Fibroblast of gingiva (primary cell): ENCODE data around the gene SALL1.

Source experiments
- DNase-seq: peaks from one replicate; pipeline ENCODE4 v3.0.0-alpha.2; 2011; ENCODE audit warnings: low read depth

SALL1 gene

DNA sequence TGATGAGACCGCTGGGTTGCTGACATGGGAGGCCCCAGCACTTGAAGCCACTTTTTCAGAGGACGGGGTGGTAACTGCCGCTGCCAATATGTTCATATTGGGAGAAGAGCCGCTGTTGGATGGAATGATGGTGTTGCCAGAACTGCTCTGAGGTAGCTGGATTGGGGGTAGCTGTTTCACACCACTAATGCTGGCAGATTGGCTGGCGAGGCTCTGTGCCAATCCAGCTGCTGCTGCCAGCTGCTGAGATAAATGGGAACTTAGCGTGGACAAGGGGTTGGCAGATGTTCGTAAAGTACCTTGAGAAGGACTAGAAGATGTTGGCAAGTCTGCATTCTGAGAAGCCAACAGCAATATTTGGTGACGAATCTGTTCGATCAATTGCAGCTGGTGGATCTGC lies 10.0 kb downstream of the SALL1 start:
- no peak for DNase-seq

DNA sequence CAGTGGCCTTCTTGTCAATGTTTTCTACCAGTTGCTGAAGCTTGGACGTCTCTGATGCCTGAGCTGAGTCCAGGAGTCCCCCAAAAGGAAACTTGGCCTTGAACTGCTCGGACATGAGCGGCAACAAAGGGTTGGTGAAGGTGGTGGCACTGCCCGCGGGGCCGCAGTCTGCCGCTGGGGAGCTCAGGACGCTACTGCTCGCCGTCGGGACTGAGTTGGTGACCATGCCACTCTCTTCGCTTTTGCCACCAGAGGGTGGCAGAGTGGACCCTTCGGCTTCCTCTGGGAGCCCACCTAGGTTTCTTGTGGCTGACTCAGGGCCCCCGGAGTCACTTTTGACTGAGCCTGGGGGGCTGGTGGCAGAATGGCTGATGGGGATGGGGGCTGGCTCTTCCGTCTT lies 11.0 kb downstream of the SALL1 start:
- no peak for DNase-seq

DNA sequence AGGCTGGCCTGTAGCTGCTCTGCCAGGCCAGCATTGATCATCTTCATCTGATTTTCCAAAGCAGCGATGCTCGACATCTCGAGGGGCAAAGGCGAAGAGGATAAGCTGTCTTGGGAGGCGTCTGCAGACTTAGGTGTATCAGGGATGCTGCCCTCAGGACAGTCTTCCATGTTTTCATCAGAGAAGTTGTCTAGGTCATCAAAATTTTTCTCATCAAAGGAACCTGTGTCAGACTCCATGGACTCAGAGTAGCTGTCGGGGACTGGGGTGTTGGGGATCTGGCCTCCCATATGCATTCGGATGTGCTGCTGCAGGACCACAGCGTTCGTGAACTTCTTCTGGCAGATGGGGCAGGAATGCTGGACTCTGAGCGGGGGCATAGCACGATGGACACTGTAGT lies 11.5 kb downstream of the SALL1 start:
- DNase-seq = no peak

DNA sequence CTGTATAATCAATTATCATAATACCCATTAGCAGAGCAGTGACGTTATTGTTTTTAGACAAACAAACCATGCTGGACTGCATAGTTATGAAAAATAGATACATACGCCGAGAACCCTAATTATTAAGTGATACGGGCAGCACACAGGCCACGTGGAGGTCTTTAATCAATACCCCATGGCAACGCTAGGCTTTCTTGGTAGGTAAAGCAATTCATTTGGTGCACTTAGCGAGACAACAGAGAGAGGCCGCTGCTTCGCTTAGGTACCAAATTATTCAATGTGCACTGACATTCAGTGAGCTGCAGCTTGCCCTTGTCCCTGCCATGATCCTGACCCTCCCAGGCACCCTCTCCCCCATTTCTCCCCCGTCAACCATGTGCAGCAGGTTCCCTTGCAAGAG lies 12.9 kb downstream of the SALL1 start:
- no peak for DNase-seq

DNA sequence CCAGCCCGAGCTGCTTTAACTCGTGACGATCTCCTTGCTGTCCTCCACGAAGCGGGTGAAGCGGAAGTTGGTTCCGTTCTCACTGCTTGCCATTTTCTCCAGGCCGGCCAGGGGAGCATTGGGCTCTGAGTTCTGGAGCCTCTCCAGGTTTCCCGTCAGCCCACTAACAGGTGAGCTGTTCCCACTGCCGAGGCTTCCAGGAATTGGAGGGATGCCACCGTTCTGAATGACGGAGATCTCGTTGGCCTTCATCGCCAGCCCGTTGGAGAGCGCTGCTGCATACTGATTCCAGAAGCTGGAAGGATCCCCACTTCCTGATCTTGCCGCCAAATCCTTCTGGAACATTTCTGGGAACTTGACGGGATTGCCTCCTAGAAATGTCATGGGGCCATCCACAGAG lies 14.0 kb downstream of the SALL1 start:
- no peak for DNase-seq

DNA sequence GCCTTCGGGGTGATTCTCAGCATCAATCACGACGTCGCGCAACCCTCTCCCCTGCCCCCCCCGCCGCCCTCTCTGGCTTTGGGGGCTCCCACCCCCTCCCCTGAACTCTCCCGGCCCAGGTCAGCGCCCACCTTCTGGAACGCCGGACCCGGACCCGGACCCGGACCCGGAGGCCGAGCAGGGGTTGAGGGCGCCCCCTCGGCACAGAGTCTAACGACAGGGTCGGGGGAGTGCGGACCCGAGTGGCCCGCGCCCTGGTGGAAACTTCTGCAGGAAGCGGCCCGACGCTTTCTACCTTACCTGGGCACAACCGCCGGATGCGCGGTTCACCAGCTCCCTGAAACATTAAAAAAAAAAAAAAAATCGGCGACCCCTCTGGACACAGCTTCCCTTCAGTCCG lies 16.2 kb downstream of the SALL1 start:
- DNase-seq = no peak

DNA sequence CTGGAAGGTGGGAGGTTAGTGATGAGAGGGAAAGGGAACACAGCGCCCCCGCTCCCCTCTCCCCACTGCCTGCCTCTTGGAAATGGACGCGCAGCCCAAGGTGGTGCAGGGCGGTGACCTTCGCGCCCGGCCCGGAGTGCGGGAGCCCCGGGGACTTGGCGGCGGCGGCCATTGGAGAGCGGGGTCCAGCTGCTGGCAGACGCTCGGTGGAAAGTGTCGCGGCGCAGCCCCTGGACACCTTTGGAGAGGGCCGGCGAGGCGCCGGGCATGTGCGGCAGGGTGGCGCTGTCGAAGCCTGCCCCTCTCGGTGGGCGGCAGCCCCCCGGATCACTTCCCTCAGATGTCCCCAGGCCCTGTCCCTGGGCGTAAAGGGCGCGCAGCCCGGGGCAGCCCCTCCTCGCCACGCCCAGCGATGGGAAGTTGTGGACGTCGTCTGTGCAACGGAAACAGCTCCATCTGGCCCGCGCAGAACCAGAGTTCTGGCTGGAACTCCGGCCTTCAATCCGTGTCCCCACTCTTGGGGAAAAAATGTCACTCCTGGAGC lies 16.7 kb downstream of the SALL1 start:
- no peak for DNase-seq

DNA sequence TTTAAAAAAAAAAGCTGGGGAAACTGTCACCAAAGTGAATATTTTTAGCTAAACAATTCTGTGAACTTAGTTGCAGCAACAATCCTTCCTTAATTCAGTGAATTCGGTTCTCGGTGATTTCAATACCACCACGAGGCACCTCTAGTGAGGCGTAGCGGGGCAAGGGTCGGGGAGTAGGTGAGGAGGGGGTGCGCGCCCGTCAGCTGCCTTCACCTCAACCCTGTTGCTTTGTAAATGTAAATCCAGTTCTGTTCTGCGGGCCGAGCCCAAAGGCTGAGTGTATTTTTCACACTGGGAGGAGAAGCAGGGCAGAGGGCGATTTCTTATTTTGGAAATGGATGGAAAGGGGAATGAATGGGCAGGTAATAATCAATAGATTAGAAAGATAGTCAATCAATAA lies 17.4 kb downstream of the SALL1 start:
- no peak for DNase-seq

DNA sequence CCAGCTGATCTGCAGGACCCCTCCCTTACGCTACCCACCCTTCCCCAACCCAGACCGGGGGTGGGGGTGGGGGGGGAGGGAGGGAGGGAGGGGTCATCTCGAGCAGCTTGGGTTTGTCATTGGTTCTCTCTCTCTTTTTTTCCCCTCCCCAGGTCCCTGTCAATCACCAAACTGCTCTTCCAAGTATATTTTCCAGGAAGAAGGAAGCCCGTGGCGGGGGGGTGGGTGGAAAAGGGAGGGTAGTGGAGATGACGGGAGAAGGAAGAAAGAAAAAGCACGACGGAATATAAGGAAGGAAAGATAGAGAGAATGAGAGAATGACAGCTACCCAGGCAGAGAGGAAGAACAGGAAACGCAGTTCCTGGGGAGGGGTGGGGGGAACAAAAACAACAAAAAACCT lies 17.9 kb downstream of the SALL1 start:
- DNase-seq = no peak

DNA sequence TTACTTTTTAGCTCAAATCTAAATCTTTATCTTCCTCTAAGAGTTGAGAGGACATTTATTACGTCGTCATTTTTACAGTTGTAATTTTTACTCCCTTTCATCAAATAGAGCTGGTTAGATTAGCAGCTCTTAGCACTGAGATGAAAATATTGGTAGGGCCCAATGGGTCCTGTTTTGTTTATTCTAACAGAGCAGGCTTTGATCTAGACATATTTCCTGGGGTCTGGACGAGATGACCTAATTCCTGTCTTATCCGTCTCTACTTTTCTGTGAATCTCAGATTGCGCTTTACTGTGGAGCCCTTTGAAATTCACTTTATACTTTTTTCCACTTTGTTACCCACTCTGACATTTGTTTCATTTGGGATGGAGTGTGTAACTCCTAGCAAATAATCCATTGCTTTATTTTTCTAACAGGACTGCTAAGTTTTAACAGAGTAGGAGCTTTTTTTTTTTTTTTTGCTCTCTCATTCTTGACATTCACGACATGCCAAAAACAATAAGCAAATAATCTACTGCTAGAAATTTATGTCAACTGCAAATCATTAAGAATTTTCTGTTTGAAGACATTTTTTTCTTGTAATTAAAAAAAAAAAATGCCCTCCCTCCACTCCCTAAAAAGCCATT lies 18.5 kb downstream of the SALL1 start:
- DNase-seq = no peak

DNA sequence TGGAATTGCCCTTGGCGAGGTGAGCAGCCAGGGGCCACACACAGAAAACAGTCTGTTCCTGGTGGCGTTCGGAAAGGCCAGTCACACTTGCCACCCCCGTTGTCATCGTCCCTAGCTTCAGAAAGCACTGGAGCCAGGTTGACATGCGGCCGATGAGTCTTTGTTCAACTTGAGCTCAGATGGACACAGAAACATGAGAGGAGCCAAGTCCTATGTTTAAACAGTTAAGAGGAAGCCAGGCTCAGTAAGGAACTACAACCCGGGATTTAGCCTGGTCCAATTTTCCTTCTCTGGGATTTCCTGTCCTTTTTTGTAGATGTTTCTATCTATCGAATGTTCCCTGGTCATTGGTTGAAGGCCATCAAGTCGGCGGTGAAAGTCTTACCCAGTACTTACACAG lies 19.5 kb downstream of the SALL1 start:
- no peak for DNase-seq

DNA sequence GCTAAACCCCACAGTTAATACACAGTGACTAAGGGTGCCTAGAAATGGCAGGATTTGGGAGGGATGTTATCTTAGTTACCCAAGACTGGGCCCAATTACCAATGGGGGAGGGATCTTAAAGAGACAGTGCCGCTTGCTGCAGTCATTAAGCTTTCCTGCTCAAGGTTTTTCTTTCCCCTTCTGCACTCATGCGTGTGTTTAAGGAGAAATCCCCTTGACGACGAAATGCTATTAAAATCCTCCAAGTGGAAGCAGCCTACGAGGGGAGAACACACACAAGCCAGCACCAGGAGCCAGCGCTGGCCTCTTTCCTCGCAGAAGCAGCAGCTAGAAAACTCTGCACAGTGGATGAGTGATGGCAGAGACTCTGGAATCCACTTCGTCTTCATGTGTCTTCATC lies 22.0 kb downstream of the SALL1 start:
- no peak for DNase-seq

DNA sequence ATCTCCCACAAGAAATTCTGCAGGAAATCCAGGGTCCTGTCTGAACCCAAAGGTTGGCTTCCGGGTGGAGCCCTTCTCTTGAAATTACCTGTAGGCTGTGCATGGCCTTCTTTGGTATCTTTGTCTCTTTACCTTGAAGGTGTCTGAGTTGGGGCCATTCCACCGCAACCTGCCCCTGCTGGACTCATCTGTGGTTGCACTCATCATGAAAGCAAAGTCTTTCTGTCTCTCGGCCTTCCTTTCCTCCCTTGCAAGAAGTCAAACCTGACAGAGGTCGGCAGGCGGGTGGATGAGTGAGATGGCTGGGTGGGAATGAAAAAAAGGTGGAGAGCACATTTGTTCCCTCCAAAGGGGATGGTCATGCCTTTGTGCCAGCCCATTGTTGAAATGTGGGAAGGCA lies 25.1 kb downstream of the SALL1 start:
- no peak for DNase-seq

DNA sequence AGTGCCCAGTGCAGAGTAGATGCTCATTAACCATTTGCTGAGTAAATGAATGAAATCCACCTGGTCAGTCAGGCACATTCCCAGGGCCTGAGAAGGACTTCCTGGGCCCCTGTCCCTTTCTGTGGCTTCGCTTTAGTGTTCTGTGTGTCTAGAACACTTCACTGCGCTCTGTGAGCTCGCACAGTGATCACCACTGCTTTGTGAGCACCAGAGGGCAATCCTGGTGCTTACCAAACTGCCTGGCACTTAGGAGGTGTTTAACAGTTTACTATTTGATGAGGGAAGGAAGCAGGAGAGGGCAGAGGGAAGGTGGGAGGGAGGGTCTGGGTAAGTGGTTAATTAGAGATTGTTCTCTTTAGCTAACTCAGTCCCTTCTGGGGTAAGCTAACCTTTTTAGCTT lies 26.2 kb downstream of the SALL1 start:
- no peak for DNase-seq

DNA sequence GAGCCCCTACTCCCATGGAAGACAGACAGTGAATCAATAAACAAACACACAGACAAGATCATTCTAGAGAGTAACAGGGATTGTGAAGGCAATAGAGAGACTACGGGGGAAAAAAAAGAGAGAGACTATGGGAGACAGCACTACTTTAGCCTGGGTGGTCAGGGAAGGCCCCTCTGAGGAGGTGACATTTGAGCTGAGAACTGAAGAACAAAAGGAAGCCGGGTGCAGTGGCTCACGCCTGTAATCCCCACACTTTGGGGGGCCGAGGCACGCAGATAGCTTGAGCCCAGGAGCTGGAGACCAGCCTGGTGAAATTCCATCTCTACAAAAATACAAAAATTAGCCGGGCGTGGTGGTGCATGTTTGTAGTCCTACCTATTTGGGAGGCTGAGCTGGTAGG lies 29.2 kb downstream of the SALL1 start:
- no peak for DNase-seq

DNA sequence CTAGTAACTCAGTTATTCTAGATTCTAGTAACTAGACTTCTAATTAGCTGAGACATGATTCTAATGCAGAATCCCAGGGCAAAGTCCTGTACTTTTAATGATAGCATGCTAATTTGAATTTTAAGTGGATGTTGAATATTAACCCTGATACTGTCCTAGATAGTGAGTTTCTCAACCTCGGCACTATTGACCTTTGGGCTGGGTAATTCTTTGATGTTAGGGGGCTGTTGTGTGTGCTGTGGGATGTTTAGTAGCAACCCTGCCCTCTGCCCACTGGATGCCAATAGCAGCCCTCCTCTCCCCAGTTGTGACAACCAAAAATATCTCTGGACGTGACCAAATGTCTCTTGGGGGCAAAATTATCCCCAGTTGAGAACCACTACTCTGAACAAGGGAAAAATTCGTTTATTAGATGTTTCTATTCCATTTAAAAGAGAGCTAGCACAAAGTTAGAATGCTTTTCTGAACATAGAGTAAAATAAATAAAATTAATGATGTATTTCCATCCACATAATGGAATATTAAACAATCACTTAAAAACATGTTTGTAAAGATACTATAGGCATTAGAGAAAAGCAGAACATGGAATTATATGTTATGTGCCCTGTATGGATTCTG lies 30.2 kb downstream of the SALL1 start:
- no peak for DNase-seq

DNA sequence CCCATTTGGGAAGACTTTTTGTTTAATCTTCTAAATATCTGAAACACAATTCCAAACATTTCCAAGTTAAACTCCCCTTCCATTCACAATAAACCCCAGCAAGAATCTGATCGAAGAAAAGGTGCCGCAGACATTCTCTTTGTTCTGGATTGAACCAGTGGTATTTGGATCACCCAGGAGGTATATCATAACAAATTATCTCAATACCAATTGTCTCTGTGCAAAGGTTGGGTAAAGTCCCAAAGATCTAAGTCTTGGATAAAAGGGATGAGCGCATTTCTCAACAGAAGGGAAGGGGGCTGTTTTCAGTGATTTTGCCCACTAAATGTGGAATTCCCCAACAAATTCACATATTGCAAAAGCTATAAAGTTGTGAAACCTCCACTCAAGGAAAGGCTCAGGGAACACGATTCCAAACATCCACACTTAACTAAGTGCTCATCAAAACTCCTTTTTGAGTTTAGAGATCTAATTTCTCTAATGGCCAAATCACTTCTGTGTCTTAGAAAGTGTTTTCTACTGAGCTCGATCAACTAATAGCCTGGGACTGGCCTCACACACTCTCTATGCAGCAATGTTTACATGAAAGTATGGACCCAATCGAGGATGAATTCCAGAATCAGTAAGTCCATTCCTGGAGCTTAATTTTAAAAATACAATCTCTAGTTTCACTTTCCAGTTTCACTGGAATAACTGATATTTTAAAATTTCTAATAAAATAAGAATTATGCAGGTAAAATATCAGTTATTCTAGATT lies 30.9 kb downstream of the SALL1 start:
- no peak for DNase-seq

DNA sequence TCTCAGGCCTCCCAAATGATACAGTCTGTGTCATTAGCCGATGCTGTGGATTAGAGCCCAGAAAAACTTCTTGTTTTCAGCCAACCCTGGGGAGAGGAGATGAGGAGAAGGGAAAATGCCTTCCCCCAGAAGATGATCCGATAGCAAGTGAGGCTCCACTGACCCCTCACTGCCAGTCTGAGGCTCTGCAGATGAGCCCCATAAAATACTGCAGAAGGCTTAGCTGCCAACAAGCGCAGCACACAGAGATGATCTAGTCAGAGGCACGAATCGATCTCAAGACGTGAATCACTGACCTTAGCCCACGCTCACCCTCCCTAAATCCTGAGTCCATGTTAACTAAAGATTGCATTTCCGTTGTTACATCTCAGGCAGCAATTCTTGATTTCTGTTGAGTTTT lies 31.5 kb downstream of the SALL1 start:
- DNase-seq = no peak

DNA sequence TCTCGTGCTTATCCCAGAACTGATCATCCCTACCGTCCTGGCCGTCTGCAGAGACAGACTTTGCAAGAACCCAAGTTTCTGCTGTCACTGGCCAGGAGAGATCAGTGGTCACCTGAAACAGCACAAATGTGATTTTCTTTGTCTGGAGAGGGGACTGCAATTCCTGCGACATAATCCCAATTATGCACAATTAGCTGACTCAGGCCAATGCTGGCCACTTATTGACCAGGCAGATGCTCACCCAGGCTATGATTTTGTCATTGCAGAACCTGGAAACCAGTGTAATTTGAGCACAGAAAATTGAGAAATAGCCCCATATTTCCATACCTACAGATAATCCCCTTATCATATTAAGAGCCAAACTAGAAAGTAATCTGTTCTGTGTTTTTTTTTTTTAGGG lies 34.7 kb downstream of the SALL1 start:
- DNase-seq = no peak

DNA sequence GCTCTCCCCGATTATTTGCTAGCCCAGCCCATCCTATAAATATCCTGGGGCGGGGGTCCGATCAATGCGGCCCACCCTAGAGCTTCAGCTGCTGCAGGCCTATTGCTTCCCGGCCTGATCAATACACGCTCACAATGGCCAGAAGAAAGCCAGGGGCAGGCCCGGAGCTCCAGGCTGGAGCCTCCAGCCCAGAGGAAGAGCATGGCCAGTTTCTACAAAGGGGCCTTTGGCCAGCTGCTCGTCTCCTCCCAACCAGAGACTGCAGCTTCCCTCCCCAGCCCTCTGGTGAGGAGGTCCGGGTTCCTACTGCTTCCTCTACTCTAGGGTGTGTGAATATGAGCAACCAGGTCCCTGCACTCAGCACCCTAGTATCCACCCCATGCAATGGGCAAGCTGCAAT lies 36.7 kb downstream of the SALL1 start:
- DNase-seq = no peak

DNA sequence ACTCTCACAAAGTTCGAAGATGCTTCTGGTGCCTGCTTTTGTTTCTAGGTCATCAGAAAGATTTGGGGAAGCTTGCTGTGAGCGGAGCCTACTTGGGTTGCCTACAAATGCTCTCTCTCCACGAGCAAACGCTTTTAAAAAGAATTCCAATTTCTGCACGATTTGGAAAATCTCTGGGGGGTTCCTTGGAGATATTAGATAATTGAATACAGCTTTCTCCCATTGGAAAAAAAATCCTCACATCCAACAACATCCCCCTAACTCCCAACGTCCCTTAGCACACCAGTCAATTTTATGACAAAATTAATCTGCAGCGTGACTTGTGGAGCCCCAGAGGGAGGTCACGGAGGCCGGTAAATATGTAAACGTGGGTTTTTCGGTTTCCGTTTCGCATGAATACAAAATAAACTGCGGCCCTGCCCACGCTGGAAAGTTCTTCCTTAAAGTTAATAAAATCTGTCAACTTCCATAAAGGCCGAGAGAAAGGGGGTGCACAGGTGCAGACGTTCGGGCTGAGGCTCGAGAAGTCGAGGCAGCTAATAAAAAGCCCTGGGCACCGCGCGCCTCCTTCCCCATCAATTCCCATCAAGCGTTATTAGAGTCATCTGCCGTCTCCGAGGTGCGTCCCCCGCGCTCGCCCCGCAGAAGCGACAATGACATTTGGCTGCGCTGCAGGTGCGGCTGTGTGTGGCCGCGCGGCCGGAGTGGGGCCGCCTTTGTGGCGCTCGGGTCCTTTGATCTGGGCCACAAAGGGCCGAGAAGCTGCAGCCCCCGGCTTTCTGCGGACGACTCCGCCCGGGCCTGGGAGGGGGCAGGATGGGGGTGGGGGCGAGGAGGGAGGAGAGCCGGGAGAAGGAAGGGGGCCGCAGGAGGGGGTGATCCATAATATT lies 37.6 kb downstream of the SALL1 start:
- no peak for DNase-seq

DNA sequence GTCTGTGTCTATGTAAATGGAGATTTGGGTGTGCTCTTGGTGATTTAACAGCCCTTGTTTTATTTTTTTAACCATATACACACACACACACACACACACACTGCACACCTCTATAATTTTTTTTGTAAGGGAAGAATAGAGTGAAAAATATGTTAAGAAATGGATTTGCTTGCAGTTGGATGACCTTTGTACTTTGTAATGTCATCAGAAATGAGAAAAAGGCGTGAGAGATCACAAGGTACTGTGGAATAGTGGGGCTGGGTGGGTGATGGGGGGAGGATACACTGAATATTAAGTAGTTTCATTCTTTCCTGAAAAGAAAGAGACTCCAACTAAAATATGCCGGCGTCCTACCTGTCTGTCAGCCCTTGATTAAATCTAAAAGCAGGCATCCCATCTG lies 38.7 kb downstream of the SALL1 start:
- DNase-seq = no peak
